NCI-H1930 (cell line): ENCODE data around the gene USP6.
"Not testable (repeated sequence)": the region's sequence is repeated elsewhere in the genome, so short reads cannot be mapped to it uniquely, and the experiment has no call there.

Experiments used
- DNase-seq, 2 experiments: peaks; one replicate each; lab custom pipeline; 2025; lab: John Stamatoyannopoulos, UW

Gene USP6

GRCh38 chr17:5115673-5116651 is at the start of gene USP6:
Gene USP6 (plus strand): TSS chr17:5116032. CDS start chr17:5130368, 14,336 bp downstream.
- DNase-seq: no peak

GRCh38 chr17:5068236-5068635 is 47.6 kb upstream of the USP6 start:
- no peak for DNase-seq

GRCh38 chr17:5069724-5070123 is 46.1 kb upstream of the USP6 start:
- no peak for DNase-seq

GRCh38 chr17:5075472-5075871 is 40.4 kb upstream of the USP6 start:
- not testable (repeated sequence) for DNase-seq

GRCh38 chr17:5077275-5077674 is 38.6 kb upstream of the USP6 start:
- not testable (repeated sequence) for DNase-seq

- no peak for DNase-seq
Measured at GRCh38 chr17:5077781-5078105, 38.1 kb upstream of the USP6 start.

- peak; percentile 86 to 91 for DNase-seq
Measured at GRCh38 chr17:5078106-5079028, 37.5 kb upstream of the USP6 start, which contains the start of gene ZFP3. Gene ZFP3 (plus strand): TSS chr17:5078467. CDS start chr17:5091505, 13,038 bp downstream.

GRCh38 chr17:5080591-5080990 is 35.2 kb upstream of the USP6 start:
- DNase-seq: no peak

GRCh38 chr17:5092218-5093010 is 23.4 kb upstream of the USP6 start:
- DNase-seq: no peak

GRCh38 chr17:5096731-5097100 is 19.1 kb upstream of the USP6 start:
- no peak for DNase-seq

GRCh38 chr17:5097101-5097834 is 18.6 kb upstream of the USP6 start:
- DNase-seq: peak; percentile 85 to 90

GRCh38 chr17:5099271-5099670 is 16.6 kb upstream of the USP6 start:
- DNase-seq: no peak

GRCh38 chr17:5100832-5101231 is 15.0 kb upstream of the USP6 start:
- DNase-seq: no peak

GRCh38 chr17:5110816-5111215 is 5.0 kb upstream of the USP6 start:
- DNase-seq: no peak

GRCh38 chr17:5111402-5112204 is 4.2 kb upstream of the USP6 start, which contains the start of gene ZNF232:
Gene ZNF232 (minus strand): TSS chr17:5111878. CDS start chr17:5111822, 56 bp downstream.
- DNase-seq: peak; percentile 92 to 97

- no peak for DNase-seq
Measured at GRCh38 chr17:5118219-5118618, 2.4 kb downstream of the USP6 start.

- DNase-seq: no peak
Measured at GRCh38 chr17:5120036-5120435, 4.2 kb downstream of the USP6 start.

GRCh38 chr17:5120436-5121185 is 4.8 kb downstream of the USP6 start:
- not testable (repeated sequence) for DNase-seq

GRCh38 chr17:5121186-5121841 is 5.5 kb downstream of the USP6 start:
- DNase-seq: no peak
